Smooth muscle cell (in vitro differentiated cells): ENCODE measurements around the gene UBASH3A. TPM values are rescaled to one million over a fixed set of nuclear protein-coding genes. Genes with fewer than 3 reads are reported as not detected.
A peak's percentile ranks its signal among the peaks of the same experiment; 100 is the strongest.

Source experiments
- DNase-seq: peaks from one replicate; lab custom pipeline; 2025; ENCODE audit not compliant: unreplicated experiment; lab: John Stamatoyannopoulos, UW
- H2AFZ ChIP-seq: fragments of 200-600 bp; sonication (generic); 2 replicates; pipeline ENCODE4 v1.6.0; 2016; ENCODE audit warnings: antibody characterized with exemption, low read depth, mild to moderate bottlenecking
- H3F3A ChIP-seq: fragments of 200-600 bp; sonication (generic); 2 replicates; pipeline ENCODE4 v1.6.0; 2017; ENCODE audit warnings: antibody characterized with exemption, low read depth
- H3K27ac ChIP-seq: fragments of 200-600 bp; sonication (generic); 2 replicates; pipeline ENCODE4 v1.5.1; 2016; ENCODE audit warnings: low read depth, mild to moderate bottlenecking
- H3K27me3 ChIP-seq: fragments of 200-600 bp; sonication (generic); 2 replicates; pipeline ENCODE4 v1.6.1; 2016; ENCODE audit warnings: low read depth, mild to moderate bottlenecking
- H3K36me3 ChIP-seq: fragments of 200-600 bp; sonication (generic); 2 replicates; pipeline ENCODE4 v1.5.1; 2016; ENCODE audit warnings: low read depth
- H3K4me1 ChIP-seq: fragments of 200-600 bp; sonication (generic); 2 replicates; pipeline ENCODE4 v1.5.1; 2016; ENCODE audit warnings: low read depth
- H3K4me2 ChIP-seq: fragments of 200-600 bp; sonication (generic); 2 replicates; pipeline ENCODE4 v1.6.0; 2016; ENCODE audit warnings: mild to moderate bottlenecking
- H3K4me3 ChIP-seq: fragments of 200-600 bp; sonication (generic); 2 replicates; pipeline ENCODE4 v1.5.1; 2016; ENCODE audit warnings: mild to moderate bottlenecking
- H3K79me2 ChIP-seq: fragments of 200-600 bp; sonication (generic); 2 replicates; pipeline ENCODE4 v1.6.0; 2016; ENCODE audit warnings: low read depth, mild to moderate bottlenecking
- H3K9ac ChIP-seq: fragments of 200-600 bp; sonication (generic); 2 replicates; pipeline ENCODE4 v1.6.0; 2016; ENCODE audit warnings: low read depth
- H3K9me3 ChIP-seq: fragments of 200-600 bp; sonication (generic); replicated peaks from 2 replicates; pipeline ENCODE4 v1.5.1; 2016; ENCODE audit warnings: low read depth
- H4K20me1 ChIP-seq: fragments of 200-600 bp; sonication (generic); 2 replicates; pipeline ENCODE4 v1.6.0; 2016; ENCODE audit warnings: low read depth
- WGBS: methylation state at CpG from one replicate; pipeline ENCODE4 v1.1.7; 2016; ENCODE audit warnings: low lambda C conversion rate; 5-methylcytosine and 5-hydroxymethylcytosine counted together
- polyA plus RNA-seq: library from polyadenylated mRNA; unstranded; fragments of >200 nt; fragmentation: Nextera tagmentation; extraction: Ambion mirVana; gene quantifications from 2 replicates; pipeline ENCODE4 v1.2.1, GENCODE V29; 2016
- total RNA-seq: library from RNA; depleted of rRNA; stranded (reverse); fragments of >200 nt; gene quantifications from 2 replicates; pipeline ENCODE4 v1.2.3, GENCODE V29; 2014
- TF ChIP-seq, protein P1 (sequence below): fragments of 200-600 bp; sonication (generic); IDR thresholded peaks from 2 replicates; pipeline ENCODE4 v1.5.1; 2017; ENCODE audit warnings: borderline replicate concordance, mild to moderate bottlenecking, antibody characterized with exemption; ENCODE audit not compliant: insufficient read depth, poor library complexity, severe bottlenecking

Gene UBASH3A
- total and polyA plus RNA-seq, 2 experiments from 2014 or later: not detected

DNA sequence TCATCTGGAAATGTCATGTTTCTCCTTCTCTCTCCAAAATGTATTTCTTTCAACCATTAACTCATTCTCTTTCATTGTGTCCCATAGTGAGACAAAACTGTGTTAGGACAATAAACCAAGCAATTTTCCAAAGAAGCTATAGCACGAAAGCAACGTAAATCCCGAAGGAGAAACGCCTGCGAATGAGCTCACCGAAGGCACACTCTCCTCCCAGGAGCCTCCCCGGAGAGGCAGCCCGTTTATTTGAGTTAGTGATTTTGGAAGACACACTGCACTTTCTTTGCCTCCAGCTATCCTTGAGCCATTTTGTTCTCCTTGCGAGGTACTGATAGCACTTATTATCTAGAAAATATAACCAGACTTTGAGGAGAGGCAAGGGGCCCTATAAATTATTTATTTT is 51.1 kb downstream of the UBASH3A start:
- DNase-seq: no peak
- H3K4me1 ChIP-seq: peaks cover 8% of the 10 kb centered on the region
- H3K9me3 ChIP-seq: no peaks in the 10 kb centered on the region
- no peaks in the 10 kb centered on the region for H4K20me1 ChIP-seq
- WGBS: 75% methylated on average over 9 of the region's 9 CpGs
- H3K27ac ChIP-seq: peak overlapping the region; percentile 77
- H3K79me2 ChIP-seq: no peaks in the 10 kb centered on the region
- TF ChIP-seq, protein P1, sequence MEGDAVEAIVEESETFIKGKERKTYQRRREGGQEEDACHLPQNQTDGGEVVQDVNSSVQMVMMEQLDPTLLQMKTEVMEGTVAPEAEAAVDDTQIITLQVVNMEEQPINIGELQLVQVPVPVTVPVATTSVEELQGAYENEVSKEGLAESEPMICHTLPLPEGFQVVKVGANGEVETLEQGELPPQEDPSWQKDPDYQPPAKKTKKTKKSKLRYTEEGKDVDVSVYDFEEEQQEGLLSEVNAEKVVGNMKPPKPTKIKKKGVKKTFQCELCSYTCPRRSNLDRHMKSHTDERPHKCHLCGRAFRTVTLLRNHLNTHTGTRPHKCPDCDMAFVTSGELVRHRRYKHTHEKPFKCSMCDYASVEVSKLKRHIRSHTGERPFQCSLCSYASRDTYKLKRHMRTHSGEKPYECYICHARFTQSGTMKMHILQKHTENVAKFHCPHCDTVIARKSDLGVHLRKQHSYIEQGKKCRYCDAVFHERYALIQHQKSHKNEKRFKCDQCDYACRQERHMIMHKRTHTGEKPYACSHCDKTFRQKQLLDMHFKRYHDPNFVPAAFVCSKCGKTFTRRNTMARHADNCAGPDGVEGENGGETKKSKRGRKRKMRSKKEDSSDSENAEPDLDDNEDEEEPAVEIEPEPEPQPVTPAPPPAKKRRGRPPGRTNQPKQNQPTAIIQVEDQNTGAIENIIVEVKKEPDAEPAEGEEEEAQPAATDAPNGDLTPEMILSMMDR: no peak
- peaks cover 15% of the 10 kb centered on the region for H3F3A ChIP-seq
- H2AFZ ChIP-seq: no peak overlapping the region
- H3K27me3 ChIP-seq: no peaks in the 10 kb centered on the region
- no peak overlapping the region for H3K4me2 ChIP-seq
- H3K36me3 ChIP-seq: no peaks in the 10 kb centered on the region
- no peak overlapping the region for H3K4me3 ChIP-seq
- no peak overlapping the region for H3K9ac ChIP-seq

DNA sequence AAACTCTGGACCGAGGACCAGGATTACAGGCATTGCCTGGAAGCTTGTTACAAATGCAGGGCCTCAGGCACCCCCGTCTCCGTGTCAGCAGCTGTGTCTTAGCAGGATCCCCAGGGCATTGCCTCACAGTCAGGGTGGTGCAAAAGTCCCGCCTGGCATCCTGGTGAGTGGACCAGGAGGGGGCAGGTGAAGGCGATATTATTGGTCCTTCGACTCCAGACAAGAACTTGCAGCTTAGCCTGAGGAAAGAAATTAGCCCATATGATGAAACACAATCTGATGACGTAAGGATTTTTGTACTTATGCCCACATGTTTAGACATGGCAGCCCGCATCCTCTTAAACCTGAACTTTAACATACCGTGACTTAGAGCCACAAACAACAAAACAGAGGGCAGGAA is 51.5 kb downstream of the UBASH3A start:
- 82% methylated on average over 9 of the region's 9 CpGs for WGBS
- H3K36me3 ChIP-seq: no peaks in the 10 kb centered on the region
- no peak for DNase-seq
- no peaks in the 10 kb centered on the region for H3K27me3 ChIP-seq
- H3K4me1 ChIP-seq: peaks cover 8% of the 10 kb centered on the region
- TF ChIP-seq, protein P1: no peak
- H2AFZ ChIP-seq: no peak overlapping the region
- peaks cover 15% of the 10 kb centered on the region for H3F3A ChIP-seq
- no peaks in the 10 kb centered on the region for H3K9me3 ChIP-seq
- H3K9ac ChIP-seq: no peak overlapping the region
- no peaks in the 10 kb centered on the region for H3K79me2 ChIP-seq
- peak overlapping the region; percentile 77 for H3K27ac ChIP-seq
- no peak overlapping the region for H3K4me3 ChIP-seq
- no peak overlapping the region for H3K4me2 ChIP-seq
- H4K20me1 ChIP-seq: no peaks in the 10 kb centered on the region

DNA sequence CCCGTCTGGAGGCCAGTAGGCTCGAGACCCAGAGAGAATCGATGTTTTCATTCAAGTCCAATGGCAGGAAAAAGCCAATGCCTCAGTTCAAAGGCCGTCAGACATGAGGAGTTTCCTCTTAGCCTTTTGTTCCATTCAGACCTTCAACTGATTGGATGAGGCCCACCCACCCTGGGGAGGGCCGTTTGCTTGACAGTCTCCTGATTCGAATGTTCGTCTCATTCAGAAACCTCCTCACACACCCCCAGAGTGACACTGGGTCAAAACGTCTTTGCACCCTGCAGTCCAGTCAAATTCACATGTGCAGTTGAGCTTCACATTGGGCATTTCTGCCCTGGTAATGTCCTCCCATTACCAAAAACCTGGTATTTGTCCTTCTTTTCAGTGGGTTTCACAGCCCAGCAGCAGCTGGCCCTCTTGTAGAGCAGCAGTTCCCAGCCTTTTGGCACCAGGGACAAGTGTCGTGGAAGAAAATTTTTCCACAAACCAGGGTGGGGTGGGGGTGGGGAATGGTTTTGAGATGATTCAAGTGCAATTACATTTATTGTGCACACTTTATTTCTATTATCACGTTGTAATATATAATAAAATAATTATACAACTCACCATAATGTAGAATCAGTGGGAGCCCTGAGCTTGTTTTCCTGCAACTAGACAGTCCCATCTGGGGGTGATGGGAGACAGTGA is 52.2 kb downstream of the UBASH3A start:
- Histone ChIP-seq H4K20me1 (no peaks in the 10 kb centered on the region), H3F3A (peaks cover 15% of the 10 kb centered on the region), H3K79me2 (no peaks in the 10 kb centered on the region), H3K9me3 (no peaks in the 10 kb centered on the region), H3K4me2 (no peak overlapping the region), H2AFZ (no peak overlapping the region), H3K27me3 (no peaks in the 10 kb centered on the region), H3K4me1 (peaks cover 8% of the 10 kb centered on the region), H3K27ac (peak overlapping the region; percentile 77), H3K9ac (no peak overlapping the region), H3K4me3 (no peak overlapping the region), H3K36me3 (no peaks in the 10 kb centered on the region)
- DNase-seq: no peak
- 86% methylated on average over 10 of the region's 10 CpGs for WGBS
- TF ChIP-seq, protein P1: no peak

DNA sequence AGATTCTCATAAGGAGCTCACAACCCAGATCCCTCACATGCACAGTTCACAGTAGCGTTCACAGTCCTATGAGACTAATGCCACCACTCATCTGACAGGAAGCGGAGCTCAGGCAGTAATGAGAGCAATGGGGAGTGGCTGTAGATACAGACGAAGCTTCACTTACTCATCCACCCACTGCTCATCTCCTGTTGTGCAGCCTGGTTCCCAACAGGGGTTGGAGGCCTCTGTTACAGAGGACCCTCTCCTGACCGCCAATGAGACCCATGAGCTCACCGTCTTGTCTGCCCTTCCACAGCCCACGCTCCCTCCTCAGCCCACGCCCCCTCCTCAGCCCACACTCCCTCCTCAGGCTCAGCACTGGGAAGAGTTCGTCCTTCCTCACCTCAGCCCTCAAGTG is 52.8 kb downstream of the UBASH3A start:
- peaks cover 15% of the 10 kb centered on the region for H3F3A ChIP-seq
- H3K4me1 ChIP-seq: peaks cover 8% of the 10 kb centered on the region
- peak overlapping the region; percentile 0 for H3K9ac ChIP-seq
- WGBS: 21% methylated on average over 8 of the region's 8 CpGs
- H3K27ac ChIP-seq: peak overlapping the region; percentile 77
- H4K20me1 ChIP-seq: no peaks in the 10 kb centered on the region
- no peak overlapping the region for H3K4me3 ChIP-seq
- H3K4me2 ChIP-seq: peak overlapping the region; percentile 3
- no peaks in the 10 kb centered on the region for H3K9me3 ChIP-seq
- no peak overlapping the region for H2AFZ ChIP-seq
- TF ChIP-seq, protein P1: no peak
- no peaks in the 10 kb centered on the region for H3K27me3 ChIP-seq
- DNase-seq: no peak
- H3K36me3 ChIP-seq: no peaks in the 10 kb centered on the region
- no peaks in the 10 kb centered on the region for H3K79me2 ChIP-seq
